ENCODE results near the gene DEPDC5. TPM values are rescaled to one million over a fixed set of nuclear protein-coding genes. Genes with fewer than 3 reads are reported as not detected.

Gene DEPDC5
- total and polyA plus RNA-seq, 12 donors, result 14.4 to 35.9 (median 23.1) TPM

GRCh38 chr22:31893460-31893859 is 139.6 kb downstream of the DEPDC5 start:
- Histone ChIP-seq H3K4me1 (replicated peaks in 1 of 2) (no peaks in the 10 kb centered on the region), H3K27ac (no peak overlapping the region), H3K9me3 (replicated peaks in 1 of 3) (no peaks in the 10 kb centered on the region), H3K27me3 (no peaks in the 10 kb centered on the region), H3K4me3 (no peak overlapping the region), H3K36me3 (replicated peaks in 1 of 2) (peaks cover 0 to 7% of the 10 kb centered on the region in 2 donors)
- intact Hi-C loops (cut with DNase I), result no loop called here
- WGBS, 4 donors, result 66 to 81% (median 76%) methylated on average over 6 of the region's 6 CpGs
- DNase-seq, result peak in 2 of 7 donors; percentile 22 to 69
- no peak for TF ChIP-seq POLR2A (IDR thresholded peaks at IDR 0.05)
- TF ChIP-seq, protein P1, sequence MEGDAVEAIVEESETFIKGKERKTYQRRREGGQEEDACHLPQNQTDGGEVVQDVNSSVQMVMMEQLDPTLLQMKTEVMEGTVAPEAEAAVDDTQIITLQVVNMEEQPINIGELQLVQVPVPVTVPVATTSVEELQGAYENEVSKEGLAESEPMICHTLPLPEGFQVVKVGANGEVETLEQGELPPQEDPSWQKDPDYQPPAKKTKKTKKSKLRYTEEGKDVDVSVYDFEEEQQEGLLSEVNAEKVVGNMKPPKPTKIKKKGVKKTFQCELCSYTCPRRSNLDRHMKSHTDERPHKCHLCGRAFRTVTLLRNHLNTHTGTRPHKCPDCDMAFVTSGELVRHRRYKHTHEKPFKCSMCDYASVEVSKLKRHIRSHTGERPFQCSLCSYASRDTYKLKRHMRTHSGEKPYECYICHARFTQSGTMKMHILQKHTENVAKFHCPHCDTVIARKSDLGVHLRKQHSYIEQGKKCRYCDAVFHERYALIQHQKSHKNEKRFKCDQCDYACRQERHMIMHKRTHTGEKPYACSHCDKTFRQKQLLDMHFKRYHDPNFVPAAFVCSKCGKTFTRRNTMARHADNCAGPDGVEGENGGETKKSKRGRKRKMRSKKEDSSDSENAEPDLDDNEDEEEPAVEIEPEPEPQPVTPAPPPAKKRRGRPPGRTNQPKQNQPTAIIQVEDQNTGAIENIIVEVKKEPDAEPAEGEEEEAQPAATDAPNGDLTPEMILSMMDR (IDR thresholded peaks at IDR 0.05), result no peak

DNA sequence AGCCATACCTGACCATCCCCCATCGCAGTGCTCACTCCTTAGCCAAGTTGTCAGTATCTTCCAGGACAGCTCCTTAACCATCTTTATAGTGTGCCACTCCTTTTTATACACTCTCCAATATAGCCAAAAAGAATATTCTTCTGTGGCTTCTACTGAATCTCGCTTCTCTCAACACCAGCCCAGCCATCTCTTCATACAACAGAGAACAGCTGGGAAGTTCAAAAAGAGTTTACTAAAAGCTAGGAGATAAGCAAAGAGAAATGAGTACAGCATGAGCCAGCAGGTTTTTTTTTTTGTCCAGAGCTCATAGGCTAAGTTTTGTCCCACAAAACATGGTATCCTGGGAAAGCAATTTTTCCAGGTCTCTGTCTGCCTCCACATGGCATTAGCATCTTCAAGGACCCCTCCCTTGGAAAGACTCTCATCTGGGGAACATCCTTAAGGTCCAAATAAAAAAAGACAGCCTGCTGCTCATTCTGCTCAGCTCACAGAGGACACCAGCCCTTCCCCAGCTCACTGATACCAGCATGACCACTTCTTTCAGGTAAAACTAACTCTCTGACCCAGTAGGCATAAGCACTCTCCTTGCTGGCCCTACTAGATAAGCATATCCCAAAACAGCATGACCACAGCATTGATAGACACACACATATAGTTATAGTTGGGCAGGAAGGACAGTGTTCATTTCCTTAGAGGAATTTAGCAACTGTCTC is 141.7 kb downstream of the DEPDC5 start:
- Histone ChIP-seq H3K9me3 (replicated peaks in 1 of 3) (no peaks in the 10 kb centered on the region), H3K4me1 (replicated peaks in 1 of 2) (no peaks in the 10 kb centered on the region), H3K27ac (peak overlapping the region in 1 of 5 donors; percentile 5), H3K4me3 (no peak overlapping the region), H3K36me3 (replicated peaks in 1 of 2) (peaks cover 0 to 7% of the 10 kb centered on the region in 2 donors), H3K27me3 (no peaks in the 10 kb centered on the region)
- intact Hi-C loops (cut with DNase I), result no loop called here
- TF ChIP-seq, protein P1 (IDR thresholded peaks at IDR 0.05), result no peak
- no peak for TF ChIP-seq POLR2A (IDR thresholded peaks at IDR 0.05)
- no peak for DNase-seq
- 85 to 98% (median 89%) methylated on average over 2 of the region's 2 CpGs for WGBS, 4 donors

DNA sequence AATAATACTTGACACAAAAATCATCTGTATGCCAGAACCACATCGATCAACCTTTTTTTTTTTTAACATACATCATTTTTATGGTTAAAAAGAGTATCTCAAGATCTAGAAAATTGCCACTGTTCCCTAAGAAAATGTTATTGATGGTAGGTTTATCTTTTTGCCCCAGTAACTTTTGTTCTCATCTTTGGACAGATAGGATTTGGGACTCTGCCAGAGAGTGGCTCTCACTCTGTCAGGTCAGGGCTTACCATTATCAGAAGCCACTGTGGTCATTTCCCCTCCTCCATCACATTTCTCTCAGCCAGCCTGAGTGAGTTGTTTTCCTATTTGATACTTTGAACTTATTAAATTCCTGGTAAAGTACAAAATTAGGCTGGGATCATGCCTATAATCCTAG is 142.7 kb downstream of the DEPDC5 start:
- peaks cover 0 to 7% of the 10 kb centered on the region in 2 donors for H3K36me3 ChIP-seq (replicated peaks in 1 of 2)
- no peaks in the 10 kb centered on the region for H3K27me3 ChIP-seq
- no peaks in the 10 kb centered on the region for H3K9me3 ChIP-seq (replicated peaks in 1 of 3)
- TF ChIP-seq, protein P1 (IDR thresholded peaks at IDR 0.05), result no peak
- no peak for TF ChIP-seq POLR2A (IDR thresholded peaks at IDR 0.05)
- no peak for DNase-seq
- 64 to 86% (median 80%) methylated on average over 1 of the region's 1 CpG for WGBS, 4 donors
- H3K4me3 ChIP-seq, result no peak overlapping the region
- intact Hi-C loops (cut with DNase I), result no loop called here
- H3K27ac ChIP-seq, result no peak overlapping the region
- H3K4me1 ChIP-seq (replicated peaks in 1 of 2), result no peaks in the 10 kb centered on the region

DNA sequence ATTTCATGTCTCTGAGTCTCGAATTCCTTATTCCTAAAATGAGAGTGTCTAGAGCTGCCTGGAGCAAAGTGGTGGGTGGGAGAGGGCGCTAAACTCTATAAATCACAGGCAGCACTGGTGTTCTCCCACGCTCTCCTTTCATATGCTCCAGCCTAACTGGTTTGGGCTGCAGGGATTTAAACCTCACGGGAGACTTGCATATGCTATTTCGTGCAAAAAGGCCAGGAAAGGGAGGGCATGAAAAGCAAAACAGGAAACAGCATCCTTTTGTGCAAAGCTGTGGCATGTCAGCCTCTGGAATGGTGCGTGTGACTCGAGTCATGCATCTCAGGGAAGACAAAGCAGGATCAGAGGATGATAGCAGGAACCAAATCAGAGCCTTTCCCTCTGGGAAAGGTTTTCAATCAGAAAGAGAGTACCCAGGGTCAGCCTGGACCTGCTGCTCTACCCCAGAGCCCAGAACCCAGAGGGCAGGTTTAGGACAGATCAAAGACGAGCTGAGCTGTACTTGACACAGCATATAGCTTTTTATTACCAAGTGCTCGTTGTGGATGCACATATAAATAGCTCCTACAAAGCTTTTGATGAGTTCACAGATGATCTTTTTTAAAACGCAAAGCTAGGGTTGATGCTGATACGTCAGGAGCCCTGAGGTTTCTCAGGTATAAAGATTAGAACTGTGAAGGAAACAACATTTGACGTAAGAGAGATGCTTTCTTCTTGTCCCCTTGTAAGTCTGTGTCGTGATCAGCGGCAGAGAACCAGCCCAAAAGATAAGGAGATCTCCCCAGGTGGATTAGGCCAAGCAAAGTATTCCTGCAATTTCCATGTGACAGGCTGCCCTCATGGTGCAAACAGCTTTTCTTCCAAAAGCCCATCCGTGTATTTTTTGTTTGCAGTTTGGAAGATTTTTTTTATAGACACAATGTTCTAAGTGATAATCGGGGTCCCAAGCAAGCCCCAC is 144.3 kb downstream of the DEPDC5 start:
- WGBS, 4 donors, result 74 to 87% (median 77%) methylated on average over 16 of the region's 16 CpGs
- Histone ChIP-seq H3K4me1 (replicated peaks in 1 of 2) (no peaks in the 10 kb centered on the region), H3K36me3 (replicated peaks in 1 of 2) (peaks cover 0 to 13% of the 10 kb centered on the region in 2 donors), H3K27ac (no peak overlapping the region), H3K9me3 (replicated peaks in 1 of 3) (no peaks in the 10 kb centered on the region), H3K4me3 (no peak overlapping the region), H3K27me3 (no peaks in the 10 kb centered on the region)
- TF ChIP-seq POLR2A (IDR thresholded peaks at IDR 0.05), result no peak
- TF ChIP-seq, protein P1 (IDR thresholded peaks at IDR 0.05), result no peak
- DNase-seq, result no peak
- intact Hi-C loops (cut with DNase I), result no loop called here
